ENCODE results near the gene ADORA2B. TPM values are rescaled to one million over a fixed set of nuclear protein-coding genes. Genes with fewer than 3 reads are reported as not detected.

ADORA2B gene
- total and polyA plus RNA-seq, 2 experiments from 2014 or later: 3.3 to 7.9 TPM

GRCh38 chr17:15934866-15935265 is 10.1 kb upstream of the ADORA2B start:
- no peak overlapping the region for H2AFZ ChIP-seq
- no peak for TF ChIP-seq STAT1 (IDR thresholded peaks at IDR 0.05; ENCODE audit: unreplicated experiment)
- TF ChIP-seq EZH2phosphoT487 (IDR thresholded peaks at IDR 0.05; ENCODE audit: unreplicated experiment): no peak
- TF ChIP-seq POLR2AphosphoS5 (IDR thresholded peaks at IDR 0.05; ENCODE audit: low read depth): no peak
- H3K27ac ChIP-seq (ENCODE audit: low read depth): no peak overlapping the region
- no peaks in the 10 kb centered on the region for H3K36me3 ChIP-seq (ENCODE audit: insufficient read depth)
- DNase-seq (ENCODE audit: low spot score) (no peak), ATAC-seq (no peak)
- Mint-ChIP-seq H3K4me1 (peaks cover 5% of the 10 kb centered on the region; the same call in 2 of the 3 replicates), H3K27ac (no peak overlapping the region), H3K4me3 (no peak overlapping the region), H3K9me3 (no peaks in the 10 kb centered on the region), H3K27me3 (ENCODE audit: insufficient read depth, low read depth, poor library complexity) (no peaks in the 10 kb centered on the region), H3K36me3 (ENCODE audit: low read depth) (no peaks in the 10 kb centered on the region)
- H3K27me3 ChIP-seq (ENCODE audit: insufficient read depth): no peaks in the 10 kb centered on the region
- H3K4me3 ChIP-seq: no peak overlapping the region
- H3K4me2 ChIP-seq: no peak overlapping the region
- H3K4me1 ChIP-seq (ENCODE audit: insufficient read depth): no peaks in the 10 kb centered on the region
- no peaks in the 10 kb centered on the region for H3K79me2 ChIP-seq (replicated peaks; ENCODE audit: insufficient read depth)
- no peaks in the 10 kb centered on the region for H3K9me2 ChIP-seq (ENCODE audit: insufficient read depth)
- H4K20me1 ChIP-seq (replicated peaks; ENCODE audit: insufficient read depth): no peaks in the 10 kb centered on the region
- H3F3A ChIP-seq (replicated peaks; ENCODE audit: low read depth): no peaks in the 10 kb centered on the region

GRCh38 chr17:15935891-15936290 is 9.0 kb upstream of the ADORA2B start:
- H3K9me2 ChIP-seq (ENCODE audit: insufficient read depth): no peaks in the 10 kb centered on the region
- Mint-ChIP-seq H3K27me3 (ENCODE audit: insufficient read depth, low read depth, poor library complexity) (no peaks in the 10 kb centered on the region), H3K4me3 (no peak overlapping the region)
- TF ChIP-seq ZNF114 (CRISPR knock-in tag; IDR thresholded peaks at IDR 0.05): no peak
- TF ChIP-seq ZNF331 (CRISPR knock-in tag; IDR thresholded peaks at IDR 0.05; ENCODE audit: low read depth): no peak
- TF ChIP-seq STAT1 (IDR thresholded peaks at IDR 0.05; ENCODE audit: unreplicated experiment): no peak
- no peak for TF ChIP-seq ZNF462 (CRISPR knock-in tag; IDR thresholded peaks at IDR 0.05)
- TF ChIP-seq CTCF (conservative IDR thresholded peaks at IDR 0.05; ENCODE audit: low read depth in 2 of 2): no peak
- no peak for TF ChIP-seq POLR2AphosphoS5 (IDR thresholded peaks at IDR 0.05; ENCODE audit: low read depth)
- TF ChIP-seq EZH2phosphoT487 (IDR thresholded peaks at IDR 0.05; ENCODE audit: unreplicated experiment): no peak
- no peak for TF ChIP-seq NANOG (IDR thresholded peaks at IDR 0.05; ENCODE audit: borderline replicate concordance)
- TF ChIP-seq ETS1 (IDR thresholded peaks at IDR 0.05): no peak
- no peak for TF ChIP-seq JUNB (IDR thresholded peaks at IDR 0.05; ENCODE audit: unreplicated experiment)
- TF ChIP-seq EZH2 (IDR thresholded peaks at IDR 0.05; ENCODE audit: low read depth, unreplicated experiment): no peak
- TF ChIP-seq CREB1 (CRISPR knock-in tag; IDR thresholded peaks at IDR 0.05; ENCODE audit: low read depth): no peak

More at GRCh38 chr17:15935891-15936290, 9.0 kb upstream of the ADORA2B start:
- H3K27ac Mint-ChIP-seq: no peak overlapping the region
- Histone ChIP-seq H3K36me3 (ENCODE audit: insufficient read depth) (no peaks in the 10 kb centered on the region), H3K27ac (ENCODE audit: low read depth) (no peak overlapping the region), H3K27me3 (ENCODE audit: insufficient read depth) (no peaks in the 10 kb centered on the region), H3K4me1 (ENCODE audit: insufficient read depth) (no peaks in the 10 kb centered on the region), H2AFZ (no peak overlapping the region), H3F3A (replicated peaks; ENCODE audit: low read depth) (no peaks in the 10 kb centered on the region), H3K4me3 (no peak overlapping the region), H3K4me2 (no peak overlapping the region), H4K20me1 (replicated peaks; ENCODE audit: insufficient read depth) (no peaks in the 10 kb centered on the region), H3K79me2 (replicated peaks; ENCODE audit: insufficient read depth) (no peaks in the 10 kb centered on the region)
- ATAC-seq (no peak), DNase-seq (ENCODE audit: low spot score) (no peak)
- no peaks in the 10 kb centered on the region for H3K9me3 Mint-ChIP-seq
- H3K4me1 Mint-ChIP-seq: no peaks in the 10 kb centered on the region
- H3K36me3 Mint-ChIP-seq (ENCODE audit: low read depth): no peaks in the 10 kb centered on the region
